Upper lobe of left lung (tissue), 6 donors: ENCODE measurements around the gene SYT8. TPM values are rescaled to one million over a fixed set of nuclear protein-coding genes. Genes with fewer than 3 reads are reported as not detected.
"Not testable (repeated sequence)": the region's sequence is repeated elsewhere in the genome, so short reads cannot be mapped to it uniquely, and the experiment has no call there.

Experiments used
- ATAC-seq, 2 donors: fragments of 200-7000 bp; cut with Tn5 transposase; one replicate each; pipeline ENCODE4 v1.9.1; 2022; ENCODE audit warnings: mild to moderate bottlenecking in 2 of 2, moderate library complexity in 2 of 2; ENCODE audit not compliant: low FRiP score in 2 of 2
- DNase-seq, 2 donors: peaks; one replicate each; pipeline ENCODE4 v3.0.0-alpha.2; 2019 to 2020
- H3K27ac ChIP-seq, 4 donors: fragments of 200-600 bp; sonication (generic); one replicate each; pipeline ENCODE4 v1.5.1; 2016 to 2019
- H3K27me3 ChIP-seq, 4 donors: fragments of 200-600 bp; sonication (generic); one replicate each; pipeline ENCODE4 v1.5.1; 2017 to 2019
- H3K36me3 ChIP-seq, 4 donors: fragments of 200-600 bp; sonication (generic); one replicate each; pipeline ENCODE4 v1.5.1; 2016 to 2019
- H3K4me1 ChIP-seq, 4 donors: fragments of 200-600 bp; sonication (generic); one replicate each; pipeline ENCODE4 v1.5.1; 2018 to 2019
- H3K4me3 ChIP-seq, 4 donors: fragments of 200-600 bp; sonication (generic); one replicate each; pipeline ENCODE4 v1.5.1; 2017 to 2019; ENCODE audit warnings: mild to moderate bottlenecking in 2 of 4, moderate library complexity in 1 of 4
- H3K9me3 ChIP-seq, 4 donors: fragments of 200-600 bp; sonication (generic); one replicate each; pipeline ENCODE4 v1.5.1; 2018 to 2019
- CTCF ChIP-seq, 6 experiments: fragments of 450-650 bp in 4 of 6; fragments of 200-600 bp in 2 of 6; sonication (generic) in 2 of 6; IDR thresholded peaks; one replicate each; pipeline ENCODE4 v1.5.1; 2016 to 2019; ENCODE audit warnings: antibody characterized with exemption in 6 of 6
- EP300 ChIP-seq, 4 donors: sonication (generic); formaldehyde crosslinking; IDR thresholded peaks; one replicate each; pipeline ENCODE4 v1.5.1; 2017; ENCODE audit warnings: antibody characterized with exemption in 4 of 4, control low read depth in 2 of 4
- POLR2A ChIP-seq, 4 donors: fragments of 450-650 bp; IDR thresholded peaks; one replicate each; pipeline ENCODE4 v1.5.1; 2016 to 2017; ENCODE audit warnings: antibody characterized with exemption in 4 of 4, mild to moderate bottlenecking in 2 of 4
- POLR2AphosphoS5 ChIP-seq, 2 donors: sonication (generic); formaldehyde crosslinking; IDR thresholded peaks; one replicate each; pipeline ENCODE4 v1.5.1; 2017; ENCODE audit warnings: antibody characterized with exemption in 2 of 2
- WGBS, 2 donors: methylation state at CpG; one replicate each; pipeline ENCODE4 v1.1.5; 2017 to 2018; 5-methylcytosine and 5-hydroxymethylcytosine counted together
- small RNA-seq, 4 donors: library from RNA; depleted of rRNA; stranded (forward); fragments of <200 nt; gene quantifications; one replicate each; pipeline ENCODE3, GENCODE V24; 2016
- total RNA-seq, 6 donors: library from RNA; depleted of rRNA in 4 of 6; stranded (reverse); fragments of >200 nt in 4 of 6; gene quantifications; one replicate each; pipeline versions ENCODE4 v1.1.0 to v1.2.1, GENCODE V29; 2016 to 2021
- donor health status: DM: no; HTN: no; CAD: no; lungs with moderate emphysema.
- donor health status: DM: no; HTN: yes; CAD: no; lungs with severe emphysema.

SYT8 gene
- total RNA-seq, 6 donors from 2014 or later: 7.4 to 31.3 (median 22.9) TPM

GRCh38 chr11:1883346-1884302 lies 48.8 kb downstream of the SYT8 start:
- WGBS, 2 donors: 85 to 93% methylated on average over 14 of the region's 14 CpGs
- Histone ChIP-seq H3K9me3 (no peaks in the 10 kb centered on the region), H3K27ac (no peak overlapping the region), H3K4me3 (no peak overlapping the region), H3K4me1 (peaks cover 0 to 15% (median 2%) of the 10 kb centered on the region in 4 donors), H3K27me3 (no peaks in the 10 kb centered on the region), H3K36me3 (no peaks in the 10 kb centered on the region)
- ATAC-seq (no peak), DNase-seq (no peak)
- TF ChIP-seq POLR2A (IDR thresholded peaks at IDR 0.05) (no peak), POLR2AphosphoS5 (IDR thresholded peaks at IDR 0.05) (no peak), EP300 (IDR thresholded peaks at IDR 0.05) (no peak), CTCF (IDR thresholded peaks at IDR 0.05) (no peak)

- no peak for DNase-seq
- Histone ChIP-seq H3K27me3 (no peaks in the 10 kb centered on the region), H3K9me3 (no peaks in the 10 kb centered on the region), H3K36me3 (no peaks in the 10 kb centered on the region), H3K4me3 (no peak overlapping the region), H3K4me1 (peaks cover 0 to 15% (median 4%) of the 10 kb centered on the region in 4 donors), H3K27ac (no peak overlapping the region)
- TF ChIP-seq POLR2AphosphoS5 (IDR thresholded peaks at IDR 0.05) (no peak), EP300 (IDR thresholded peaks at IDR 0.05) (no peak), CTCF (IDR thresholded peaks at IDR 0.05) (no peak), POLR2A (IDR thresholded peaks at IDR 0.05) (no peak)
- ATAC-seq: no peak
- 90 to 93% methylated on average over 5 of the region's 5 CpGs for WGBS, 2 donors
Observed at GRCh38 chr11:1884303-1884700, 49.5 kb downstream of the SYT8 start.

GRCh38 chr11:1886551-1886950 lies 51.8 kb downstream of the SYT8 start:
- H3K27me3 ChIP-seq, H3K36me3 ChIP-seq, DNase-seq, H3K9me3 ChIP-seq, H3K27ac ChIP-seq, H3K4me3 ChIP-seq, ATAC-seq: not testable (repeated sequence)
- H3K4me1 ChIP-seq: peaks cover 0 to 11% (median 4%) of the 10 kb centered on the region in 4 donors
- 77 to 89% methylated on average over 4 to 13 of the region's 13 CpGs for WGBS, 2 donors

Small RNAs within 50 kb of the gene (small RNA-seq; reads per million reads assigned to genes)
- gene AC051649.1: 0 reads per million in 4 donors
- 0 reads per million in 4 donors for gene MIR4298

Other genes starting within 250 kb of the SYT8 start
- not detected for gene KRTAP5-1, start 249.7 kb upstream of the SYT8 start, total RNA-seq
- not detected for gene KRTAP5-2, start 236.7 kb upstream of the SYT8 start, total RNA-seq
- not detected for gene KRTAP5-3, start 226.5 kb upstream of the SYT8 start, total RNA-seq
- not detected for gene KRTAP5-4, start 212.9 kb upstream of the SYT8 start, total RNA-seq
- not detected for gene KRTAP5-5, start 205.2 kb upstream of the SYT8 start, total RNA-seq
- gene KRTAP5-6, start 137.8 kb upstream of the SYT8 start, total RNA-seq: not detected
- gene IFITM10, start 84.4 kb upstream of the SYT8 start, total RNA-seq: 10 to 100 TPM in 4 of 6 donors, 1 to 10 TPM in 2; 8.7 to 28.3 (median 14.2) TPM
- 1,000 to 10,000 TPM in 5 of 6 donors, 100 to 1,000 TPM in 1; 993 to 3,355 (median 2,221) TPM for gene CTSD, start 71.1 kb upstream of the SYT8 start, total RNA-seq
- gene TNNI2, start 4.0 kb downstream of the SYT8 start, total RNA-seq: 10 to 100 TPM in 5 of 6 donors, 1 to 10 TPM in 1; 7.3 to 28.3 (median 16.7) TPM
- gene LSP1, start 18.1 kb downstream of the SYT8 start, total RNA-seq: 100 to 1,000 TPM in 2 of 6 donors, 10 to 100 TPM in 4; 29.3 to 162 (median 66.2) TPM
- gene PRR33, start 56.9 kb downstream of the SYT8 start, total RNA-seq: not detected
- 10 to 100 TPM in 1 of 6 donors, 1 to 10 TPM in 4, not detected in 1; 1.1 to 13.1 (median 2.4) TPM for gene TNNT3, start 84.7 kb downstream of the SYT8 start, total RNA-seq
- gene MRPL23, start 112.3 kb downstream of the SYT8 start, total RNA-seq: 100 to 1,000 TPM in 4 of 6 donors, 10 to 100 TPM in 2; 62.1 to 287 (median 150) TPM
- 100 to 1,000 TPM in 1 of 6 donors, 10 to 100 TPM in 5; 17.2 to 127 (median 64.0) TPM for gene H19, start 162.9 kb downstream of the SYT8 start, total RNA-seq